ENCODE data around the gene CHMP4B.

The CHMP4B gene

GRCh38 chr20:33841436-33841799 lies 30.3 kb downstream of the CHMP4B start:
- DNase-seq: no peak

- DNase-seq: no peak
Observed at GRCh38 chr20:33842346-33842745, 31.2 kb downstream of the CHMP4B start.

GRCh38 chr20:33843050-33843449 lies 31.9 kb downstream of the CHMP4B start:
- no peak for DNase-seq

GRCh38 chr20:33843854-33844253 lies 32.7 kb downstream of the CHMP4B start:
- DNase-seq: no peak

- DNase-seq: peak; percentile 57
Observed at GRCh38 chr20:33846291-33846935, 35.3 kb downstream of the CHMP4B start.

GRCh38 chr20:33847006-33847405 lies 35.9 kb downstream of the CHMP4B start:
- DNase-seq: no peak

GRCh38 chr20:33848391-33848790 lies 37.2 kb downstream of the CHMP4B start:
- DNase-seq: no peak

GRCh38 chr20:33850159-33850558 lies 39.0 kb downstream of the CHMP4B start:
- DNase-seq: no peak

- DNase-seq: no peak
Observed at GRCh38 chr20:33851842-33852466, 40.8 kb downstream of the CHMP4B start.

- DNase-seq: no peak
Observed at GRCh38 chr20:33852626-33853506, 41.7 kb downstream of the CHMP4B start.

- no peak for DNase-seq
Observed at GRCh38 chr20:33853507-33853813, 42.3 kb downstream of the CHMP4B start.

GRCh38 chr20:33857722-33858563 lies 46.8 kb downstream of the CHMP4B start:
- no peak for DNase-seq

GRCh38 chr20:33858666-33859065 lies 47.5 kb downstream of the CHMP4B start:
- DNase-seq: no peak

- DNase-seq: no peak
Observed at GRCh38 chr20:33859157-33859695, 48.1 kb downstream of the CHMP4B start.

- no peak for DNase-seq
Observed at GRCh38 chr20:33859751-33860150, 48.6 kb downstream of the CHMP4B start.

- DNase-seq: no peak
Observed at GRCh38 chr20:33861458-33861857, 50.3 kb downstream of the CHMP4B start.

GRCh38 chr20:33862709-33863403 lies 51.7 kb downstream of the CHMP4B start:
- peak; percentile 80 for DNase-seq

GRCh38 chr20:33863440-33864323 lies 52.5 kb downstream of the CHMP4B start:
- DNase-seq: no peak

- no peak for DNase-seq
Observed at GRCh38 chr20:33864324-33864963, 53.3 kb downstream of the CHMP4B start.

- no peak for DNase-seq
Observed at GRCh38 chr20:33865761-33866370, 54.7 kb downstream of the CHMP4B start.
